ENCODE results near the gene ZNF830. TPM values are rescaled to one million over a fixed set of nuclear protein-coding genes. Genes with fewer than 3 reads are reported as not detected.
A peak's percentile ranks its signal among the peaks of the same experiment; 100 is the strongest.

ZNF830 gene
- total and polyA plus RNA-seq, 12 donors: 6.3 to 11.2 (median 8.7) TPM

GRCh38 chr17:34981538-34982241 is 20.4 kb downstream of the ZNF830 start:
- no peak for DNase-seq
- intact Hi-C loops (cut with DNase I): loop anchor here in 3 of 10 donors (2.0 to 5.0 kb wide), 2 partner anchors 21 to 106 kb away; partner anchors contain the start of genes CCT6B (in 1 of the 3) and ZNF830 (in 1 of the 3)
- no peak for TF ChIP-seq CTCF (IDR thresholded peaks at IDR 0.05)
- Histone ChIP-seq H3K4me1 (peaks cover 0 to 33% (median 25%) of the 10 kb centered on the region in 9 donors), H3K36me3 (peaks cover 0 to 35% (median 10%) of the 10 kb centered on the region in 9 donors), H3K27me3 (no peaks in the 10 kb centered on the region), H3K27ac (peak overlapping the region in 9 of 10 donors; percentile 99 to 100 (median 99)), H3K9me3 (no peaks in the 10 kb centered on the region), H3K4me3 (peak overlapping the region; percentile 94 to 99 (median 96))
- ATAC-seq: no peak
- WGBS, 2 donors: 18 to 21% methylated on average over 8 of the region's 8 CpGs

- no peaks in the 10 kb centered on the region for H3K27me3 ChIP-seq
- peaks cover 0 to 88% (median 44%) of the 10 kb centered on the region in 9 donors for H3K36me3 ChIP-seq
- no peak overlapping the region for H3K4me3 ChIP-seq
- H3K27ac ChIP-seq: no peak overlapping the region
- no peak for TF ChIP-seq CTCF (IDR thresholded peaks at IDR 0.05)
- H3K4me1 ChIP-seq: peaks cover 0 to 15% (median 8%) of the 10 kb centered on the region in 9 donors
- DNase-seq (no peak), ATAC-seq (no peak)
- no peaks in the 10 kb centered on the region for H3K9me3 ChIP-seq
- intact Hi-C loops (cut with DNase I): no loop called here
- 89 to 96% methylated on average over 2 of the region's 2 CpGs for WGBS, 2 donors
Measured at GRCh38 chr17:34987232-34987631, 25.9 kb downstream of the ZNF830 start.

DNA sequence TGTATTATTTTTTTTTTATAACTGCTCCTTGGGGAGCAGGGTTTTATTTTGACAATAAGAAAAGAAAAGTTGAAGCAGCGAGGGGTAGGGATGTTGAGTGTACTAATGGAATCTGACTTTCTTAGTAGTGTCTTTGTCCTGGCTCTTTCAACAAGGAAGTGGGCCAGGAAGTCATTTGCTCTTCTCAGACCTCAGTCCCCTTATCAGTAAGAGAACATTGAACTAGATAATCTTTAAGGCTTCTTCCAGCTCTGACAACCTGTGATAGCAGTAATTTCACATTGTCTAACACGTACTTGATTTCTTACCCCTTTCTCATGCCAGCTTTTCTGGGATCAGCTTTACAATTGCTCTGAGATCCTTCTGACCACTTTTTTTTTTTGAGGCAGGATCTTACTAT is 27.3 kb downstream of the ZNF830 start:
- H3K4me1 ChIP-seq: peaks cover 0 to 7% (median 2%) of the 10 kb centered on the region in 9 donors
- TF ChIP-seq CTCF (IDR thresholded peaks at IDR 0.05): no peak
- WGBS, 2 donors: 80 to 82% methylated on average over 2 of the region's 2 CpGs
- intact Hi-C loops (cut with DNase I): no loop called here
- no peak overlapping the region for H3K27ac ChIP-seq
- no peak for ATAC-seq
- H3K4me3 ChIP-seq: no peak overlapping the region
- H3K36me3 ChIP-seq: peaks cover 0 to 95% (median 51%) of the 10 kb centered on the region in 9 donors
- no peaks in the 10 kb centered on the region for H3K27me3 ChIP-seq
- DNase-seq: no peak
- no peaks in the 10 kb centered on the region for H3K9me3 ChIP-seq

GRCh38 chr17:34989473-34989872 is 28.1 kb downstream of the ZNF830 start:
- H3K9me3 ChIP-seq: no peaks in the 10 kb centered on the region
- no peak overlapping the region for H3K27ac ChIP-seq
- no peak for ATAC-seq
- H3K4me1 ChIP-seq: peaks cover 0 to 7% (median 0%) of the 10 kb centered on the region in 9 donors
- peaks cover 0 to 95% (median 58%) of the 10 kb centered on the region in 9 donors for H3K36me3 ChIP-seq
- intact Hi-C loops (cut with DNase I): no loop called here
- no peaks in the 10 kb centered on the region for H3K27me3 ChIP-seq
- WGBS, 2 donors: 88 to 94% methylated on average over 10 of the region's 10 CpGs
- TF ChIP-seq CTCF (IDR thresholded peaks at IDR 0.05): no peak
- DNase-seq: no peak
- H3K4me3 ChIP-seq: no peak overlapping the region
